ENCODE measurements around the gene BDKRB2. TPM values are rescaled to one million over a fixed set of nuclear protein-coding genes. Genes with fewer than 3 reads are reported as not detected.

Gene BDKRB2
- total and polyA plus RNA-seq, 2 of the 8 experiments (the other 6 are each of a cell fraction or from before 2014, with no cell fraction given): 0.13 to 0.21 TPM

GRCh38 chr14:96240641-96241040, 36.0 kb downstream of the BDKRB2 start:
- no peak overlapping the region for H3K4me2 ChIP-seq (ENCODE audit: insufficient read depth in 1 of 2, low read depth in 2 of 2, low read length in 2 of 2)
- no peak overlapping the region for H3K18ac ChIP-seq (ENCODE audit: extremely low read depth, low read length)
- H2AK5ac ChIP-seq (ENCODE audit: low read depth, low read length): no peak overlapping the region
- H3K36me3 ChIP-seq (ENCODE audit: control insufficient read depth in 2 of 4, insufficient read depth in 4 of 4, low read length in 3 of 4): no peaks in the 10 kb centered on the region
- H4K91ac ChIP-seq (replicated peaks; ENCODE audit: insufficient read length, low read length): no peak overlapping the region
- H2BK120ac ChIP-seq (replicated peaks; ENCODE audit: low read depth, low read length): no peak overlapping the region
- no peak overlapping the region for H4K5ac ChIP-seq (ENCODE audit: insufficient read length, low read depth, low read length)
- H3K14ac ChIP-seq (ENCODE audit: insufficient read length): no peak overlapping the region
- no peak overlapping the region for H3K9ac ChIP-seq (replicated peaks in 1 of 4; ENCODE audit: extremely low read depth in 1 of 4, low read depth in 3 of 4, low read length in 3 of 4)
- POLR2A ChIA-PET (ENCODE audit: partially characterized antibody): no interaction called here
- no peaks in the 10 kb centered on the region for H3K27me3 ChIP-seq (replicated peaks in 1 of 4; ENCODE audit: control insufficient read depth in 3 of 4, extremely low read depth in 1 of 4, insufficient read depth in 3 of 4, low read length in 3 of 4)
- CTCF ChIA-PET (ENCODE audit: partially characterized antibody): interaction anchor here (1.0 kb wide), 3 partner anchors 21 to 37 kb away, joined by 3 read pairs; no protein-coding TSS in a partner anchor
- H3K4me3 ChIP-seq (ENCODE audit: extremely low read depth in 1 of 4, insufficient read depth in 2 of 4, low read depth in 3 of 4, low read length in 4 of 4): no peak overlapping the region
- no peak overlapping the region for H2BK20ac ChIP-seq (ENCODE audit: low read length)
- no peak overlapping the region for H3K23ac ChIP-seq (ENCODE audit: insufficient read length)
- no peak overlapping the region for H2BK5ac ChIP-seq (ENCODE audit: low read depth, low read length)
- WGBS, 2 experiments (ENCODE audit: extremely low coverage in 1 of 2, insufficient coverage in 1 of 2, insufficient read length in 1 of 2, insufficient replicate concordance in 2 of 2, low coverage in 1 of 2, low lambda C conversion rate in 2 of 2, missing lambda C conversion rate in 1 of 2): 92% methylated on average over 18 of the region's 18 CpGs; no CpG with 5 or more reads in 1 of the 2 experiments
- H3K79me1 ChIP-seq (ENCODE audit: low read depth, low read length): no peaks in the 10 kb centered on the region
- FAIRE-seq (no peak), DNase-seq (ENCODE audit: low read depth in 1 of 2, low spot score in 2 of 2) (no peak)
- no peaks in the 10 kb centered on the region for H4K20me1 ChIP-seq (replicated peaks in 1 of 2; ENCODE audit: control insufficient read depth in 1 of 2, insufficient read depth in 2 of 2, low read length in 2 of 2)
- no peak overlapping the region for H2BK12ac ChIP-seq (ENCODE audit: low read depth, low read length)
- H3K79me2 ChIP-seq (ENCODE audit: control insufficient read depth in 1 of 2, insufficient read depth in 2 of 2, low read length in 2 of 2): no peaks in the 10 kb centered on the region
- no peak overlapping the region for H4K8ac ChIP-seq (ENCODE audit: extremely low read depth, insufficient read depth, low read length)
- no peak overlapping the region for H2BK15ac ChIP-seq (ENCODE audit: low read length)
- 0 out of 2 replicates have a peak, but pooled peaks cover 2% of the 10 kb centered on the region for H3K23me2 ChIP-seq (ENCODE audit: low read depth, low read length)
- H3K4me1 ChIP-seq (replicated peaks in 1 of 4; ENCODE audit: control insufficient read depth in 3 of 4, insufficient read depth in 4 of 4, low read length in 3 of 4): peaks cover 0 to 3% (median 0%) of the 10 kb centered on the region in 4 experiments; a peak in 1 of 7 replicates
- H3K56ac ChIP-seq (replicated peaks; ENCODE audit: insufficient read length, low read depth, low read length): no peak overlapping the region
- H3K4ac ChIP-seq (replicated peaks; ENCODE audit: insufficient read length, low read depth, low read length): no peak overlapping the region
- peaks cover 3 to 16% of the 10 kb centered on the region in 2 experiments; a peak in 3 of 4 replicates for H3K9me3 ChIP-seq (ENCODE audit: insufficient read depth in 2 of 2, low read depth in 1 of 2, low read length in 1 of 2)
- no peak overlapping the region for H3K27ac ChIP-seq (ENCODE audit: low read depth, low read length)
- no peak overlapping the region for H2AFZ ChIP-seq (ENCODE audit: low read length)
- no peak for TF ChIP-seq USF2 (IDR thresholded peaks at IDR 0.05; ENCODE audit: low read length)
- TF ChIP-seq NANOG (IDR thresholded peaks at IDR 0.05; ENCODE audit: insufficient read depth, low read depth, low read length, poor library complexity, severe bottlenecking): no peak
- TF ChIP-seq RXRA (IDR thresholded peaks at IDR 0.05; ENCODE audit: insufficient read depth, low read depth, low read length): no peak
- no peak for TF ChIP-seq SIN3A (conservative IDR thresholded peaks at IDR 0.05 in 1 of 2, IDR thresholded peaks at IDR 0.05 in 1 of 2; ENCODE audit: low read depth in 1 of 2, low read length in 2 of 2)
- no peak for TF ChIP-seq SIX5 (IDR thresholded peaks at IDR 0.05; ENCODE audit: low read depth, low read length)
- no peak for TF ChIP-seq POLR2AphosphoS5 (IDR thresholded peaks at IDR 0.05; ENCODE audit: low read depth, low read length)
- TF ChIP-seq KDM4A (IDR thresholded peaks at IDR 0.05; ENCODE audit: low read depth, low read length, severe bottlenecking): no peak
- TF ChIP-seq GTF2F1 (IDR thresholded peaks at IDR 0.05; ENCODE audit: borderline replicate concordance, low read depth, low read length): no peak
- TF ChIP-seq TBP (IDR thresholded peaks at IDR 0.05; ENCODE audit: low read depth, low read length): no peak
- no peak for TF ChIP-seq EGR1 (IDR thresholded peaks at IDR 0.05; ENCODE audit: borderline replicate concordance, low read depth, low read length)
- TF ChIP-seq ASH2L (IDR thresholded peaks at IDR 0.05; ENCODE audit: low read length): no peak
- no peak for TF ChIP-seq BCL11A (IDR thresholded peaks at IDR 0.05; ENCODE audit: low read depth in 2 of 2, low read length in 2 of 2)
- no peak for TF ChIP-seq CBX5 (IDR thresholded peaks at IDR 0.05; ENCODE audit: low read depth, low read length)

Measured in H1 (cell line).